Colon (tissue), 2 donors: Measurements from ENCODE around the gene DIPK1A.

Experiments
- FAIRE-seq: peaks from 2 replicates; lab custom pipeline; 2012; peaks lifted over from hg19 to GRCh38; lab: Jason Lieb, UNC
- donor health status: control.
- donor health status: control.

Gene DIPK1A

DNA sequence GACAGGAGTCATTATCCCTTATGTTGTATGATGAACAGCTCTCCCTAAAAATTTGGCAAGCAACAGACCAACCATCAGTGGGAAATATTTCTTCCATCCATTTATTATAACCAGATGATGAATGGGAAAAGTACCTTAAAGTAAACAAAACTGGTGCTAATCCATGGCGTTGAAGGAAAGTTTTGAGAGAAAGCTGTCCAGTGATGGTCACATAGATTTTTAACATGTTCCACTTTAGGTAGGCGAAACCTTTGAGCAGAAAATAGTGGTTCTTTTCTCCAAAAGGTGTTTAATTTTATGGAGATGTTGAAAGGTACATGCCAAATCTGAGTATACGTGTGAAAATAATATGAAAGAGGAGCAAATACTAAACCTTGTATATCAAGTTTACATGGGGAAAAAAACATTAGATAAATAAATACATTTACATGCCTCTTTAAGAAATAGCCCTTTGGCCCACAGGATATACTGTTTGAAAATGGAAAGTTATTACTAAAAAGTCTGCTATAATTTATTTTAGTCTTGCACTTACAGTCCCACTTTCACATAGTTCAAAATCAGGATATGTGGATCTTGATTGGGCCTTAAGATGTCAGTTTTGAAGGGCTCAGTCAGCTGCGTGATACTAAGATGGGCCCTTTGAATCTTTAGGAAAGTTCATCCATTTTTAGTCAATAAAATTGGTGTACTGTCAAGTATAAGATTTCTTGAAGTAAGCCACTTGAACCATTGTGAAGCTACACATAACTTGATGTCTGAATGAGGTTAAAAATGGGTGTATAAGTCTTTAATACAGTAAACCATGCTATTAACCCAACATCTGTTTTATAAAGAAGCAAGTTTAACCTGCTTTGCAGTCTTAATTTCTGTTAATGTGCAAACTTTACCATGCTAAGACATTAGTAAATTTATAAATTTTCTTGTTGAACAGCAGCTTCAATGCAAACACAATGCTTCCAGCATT lies 118.9 kb downstream of the DIPK1A start:
- FAIRE-seq: no peak

- FAIRE-seq: no peak
These were observed 120.7 kb downstream of the DIPK1A start for GRCh38 chr1:92840600-92840999.

- FAIRE-seq: no peak
These were observed 121.8 kb downstream of the DIPK1A start for GRCh38 chr1:92839442-92839841.

GRCh38 chr1:92838519-92838918 lies 122.7 kb downstream of the DIPK1A start:
- no peak for FAIRE-seq

GRCh38 chr1:92837062-92837461 lies 124.2 kb downstream of the DIPK1A start:
- FAIRE-seq: no peak

GRCh38 chr1:92834617-92835016 lies 126.6 kb downstream of the DIPK1A start:
- no peak for FAIRE-seq

DNA sequence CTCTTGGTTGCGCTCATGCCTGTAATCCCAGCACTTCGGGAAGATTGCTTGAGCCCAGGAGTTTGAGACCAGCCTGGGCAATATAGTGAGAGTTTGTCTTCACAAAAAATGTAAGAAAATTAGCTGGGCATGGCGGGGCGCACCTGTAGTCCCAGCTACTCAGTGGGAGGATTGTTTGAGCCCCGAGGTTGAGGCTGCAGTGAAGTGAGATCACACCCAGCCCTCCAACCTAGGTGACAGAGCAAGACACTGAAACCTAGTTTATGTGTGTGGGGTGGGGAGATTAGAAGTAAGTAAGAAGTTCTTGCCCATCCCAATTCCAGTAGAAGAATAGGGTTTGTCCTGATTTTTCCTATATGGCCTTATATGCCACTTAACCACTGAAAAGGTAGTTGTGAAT lies 127.4 kb downstream of the DIPK1A start:
- FAIRE-seq: no peak

DNA sequence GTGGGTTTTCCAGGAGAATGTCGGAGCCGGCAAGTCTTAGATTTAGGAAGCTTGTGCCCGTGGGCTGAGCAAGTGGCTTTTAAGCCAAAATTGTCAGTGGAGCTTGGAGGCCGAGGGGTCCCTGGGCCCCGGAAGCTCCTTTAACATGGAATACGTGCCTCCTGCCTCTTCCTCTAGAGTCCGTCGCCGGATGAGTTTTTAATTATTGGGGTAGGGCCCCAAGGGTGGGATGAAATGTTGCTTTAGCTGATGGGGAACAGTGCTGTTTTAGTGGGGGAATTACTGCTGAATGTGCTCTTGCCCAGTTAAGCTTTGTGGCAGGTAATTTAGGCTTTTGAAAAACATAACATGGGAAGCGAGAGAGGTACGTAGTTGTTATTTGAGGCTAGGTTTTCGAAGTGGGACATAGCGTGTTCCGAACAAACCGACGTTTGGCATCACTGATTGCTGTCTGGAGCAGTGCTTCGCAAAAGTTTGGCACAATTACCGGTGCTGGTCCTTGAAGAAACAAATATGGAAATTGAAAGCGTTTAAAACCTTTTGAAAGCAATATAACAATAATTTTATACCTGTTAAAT lies 128.6 kb downstream of the DIPK1A start:
- FAIRE-seq: no peak

DNA sequence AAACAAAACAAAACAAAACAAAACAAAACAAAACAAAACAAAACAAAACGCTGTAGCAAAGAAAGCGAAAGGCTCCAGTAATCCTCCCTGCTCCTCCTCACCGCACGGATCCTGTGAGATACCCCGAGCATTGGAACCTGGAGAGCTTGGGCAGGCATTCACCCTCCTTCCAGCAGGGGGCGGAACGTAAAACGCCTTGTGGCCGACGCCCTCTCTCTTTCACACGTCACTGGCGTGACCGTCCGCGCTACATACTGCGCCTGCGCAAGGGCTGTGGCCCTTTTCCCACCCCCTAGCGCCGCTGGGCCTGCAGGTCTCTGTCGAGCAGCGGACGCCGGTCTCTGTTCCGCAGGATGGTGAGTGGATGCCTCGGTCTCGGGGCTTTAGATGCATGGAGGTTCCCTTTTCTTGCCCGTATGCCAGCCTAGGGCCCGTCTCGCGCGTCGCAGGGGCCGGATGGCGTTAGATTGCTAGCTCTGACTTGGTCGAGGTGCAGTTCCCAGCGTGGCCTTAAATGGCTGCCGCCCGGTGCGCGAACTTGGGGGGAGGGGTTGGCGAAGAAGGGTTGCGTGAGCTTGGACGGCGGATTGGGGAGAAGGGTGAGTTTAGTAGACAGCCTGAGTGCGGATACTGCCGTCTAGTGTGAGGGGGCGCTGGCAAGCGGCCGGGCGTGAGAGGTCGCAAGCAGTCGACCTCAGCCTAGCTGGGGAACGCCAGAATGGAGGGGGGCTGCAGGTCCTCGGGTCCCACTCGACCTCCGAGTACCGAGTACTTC lies 129.3 kb downstream of the DIPK1A start, which contains the start of gene RPL5:
Gene RPL5, plus strand, starts transcription at position 279 of the 775 bp plus-strand sequence. Its CDS starts 75 bp downstream, at position 354.
- no peak for FAIRE-seq

DNA sequence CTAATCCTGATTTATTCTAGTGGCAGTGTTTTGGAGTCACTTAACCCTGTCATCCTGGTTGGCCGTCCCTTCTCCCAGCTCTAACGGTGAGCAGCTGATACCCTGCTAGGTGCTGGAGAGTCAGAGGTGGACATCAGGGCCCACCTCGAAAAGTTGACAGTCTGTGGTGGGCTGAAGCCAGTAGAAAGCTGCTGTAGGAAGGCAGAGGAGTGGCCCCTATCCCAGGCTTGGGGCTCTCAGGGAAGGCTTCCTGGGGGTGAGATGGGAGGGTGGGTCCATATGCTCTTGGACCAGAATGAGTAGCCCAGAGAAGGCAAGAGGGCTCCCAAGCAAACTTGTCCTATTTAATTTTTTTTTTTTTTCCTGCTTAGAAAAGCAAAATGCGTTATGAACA lies 129.9 kb downstream of the DIPK1A start:
- FAIRE-seq: no peak

GRCh38 chr1:92826792-92827191 lies 134.5 kb downstream of the DIPK1A start:
- no peak for FAIRE-seq

DNA sequence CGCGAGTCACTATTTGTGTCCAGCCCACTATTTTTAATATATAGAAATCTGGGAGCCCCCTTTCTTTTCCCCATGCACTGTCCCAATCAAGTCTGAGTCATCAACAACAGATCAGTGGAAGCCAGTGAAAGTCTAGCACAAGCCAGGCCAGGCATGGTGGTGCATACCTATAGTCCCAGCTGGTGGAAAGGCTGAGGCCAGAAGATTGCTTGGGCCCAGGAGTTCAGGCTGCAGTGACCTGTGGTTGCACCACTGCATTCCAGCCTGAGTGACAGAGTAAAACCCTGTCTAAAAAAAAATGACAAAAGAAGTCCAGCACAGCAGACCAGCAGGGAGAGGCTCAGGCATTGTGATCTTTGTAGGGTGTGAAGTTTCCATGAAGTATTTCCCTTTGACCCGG lies 138.4 kb downstream of the DIPK1A start:
- FAIRE-seq: no peak

DNA sequence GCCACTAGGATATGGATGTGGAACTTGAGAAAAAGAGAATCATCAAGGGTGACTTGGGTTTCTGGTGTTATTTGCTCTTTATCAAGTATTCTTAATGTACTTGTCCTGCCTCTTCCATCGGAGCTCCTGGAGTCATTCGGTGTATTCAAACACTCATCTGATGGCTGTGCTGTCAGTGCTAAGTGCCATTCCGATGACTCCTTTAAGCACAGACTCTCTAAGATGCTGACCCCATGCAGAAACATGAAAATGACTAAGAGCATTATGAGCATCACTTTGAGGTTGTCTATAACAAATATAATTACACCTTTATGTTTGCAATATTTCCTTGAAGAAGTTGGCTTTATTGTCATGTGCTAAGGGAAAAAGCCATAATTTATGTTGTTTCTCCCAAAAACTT lies 140.7 kb downstream of the DIPK1A start:
- FAIRE-seq: no peak

- no peak for FAIRE-seq
These were observed 141.2 kb downstream of the DIPK1A start for GRCh38 chr1:92820024-92820423.

DNA sequence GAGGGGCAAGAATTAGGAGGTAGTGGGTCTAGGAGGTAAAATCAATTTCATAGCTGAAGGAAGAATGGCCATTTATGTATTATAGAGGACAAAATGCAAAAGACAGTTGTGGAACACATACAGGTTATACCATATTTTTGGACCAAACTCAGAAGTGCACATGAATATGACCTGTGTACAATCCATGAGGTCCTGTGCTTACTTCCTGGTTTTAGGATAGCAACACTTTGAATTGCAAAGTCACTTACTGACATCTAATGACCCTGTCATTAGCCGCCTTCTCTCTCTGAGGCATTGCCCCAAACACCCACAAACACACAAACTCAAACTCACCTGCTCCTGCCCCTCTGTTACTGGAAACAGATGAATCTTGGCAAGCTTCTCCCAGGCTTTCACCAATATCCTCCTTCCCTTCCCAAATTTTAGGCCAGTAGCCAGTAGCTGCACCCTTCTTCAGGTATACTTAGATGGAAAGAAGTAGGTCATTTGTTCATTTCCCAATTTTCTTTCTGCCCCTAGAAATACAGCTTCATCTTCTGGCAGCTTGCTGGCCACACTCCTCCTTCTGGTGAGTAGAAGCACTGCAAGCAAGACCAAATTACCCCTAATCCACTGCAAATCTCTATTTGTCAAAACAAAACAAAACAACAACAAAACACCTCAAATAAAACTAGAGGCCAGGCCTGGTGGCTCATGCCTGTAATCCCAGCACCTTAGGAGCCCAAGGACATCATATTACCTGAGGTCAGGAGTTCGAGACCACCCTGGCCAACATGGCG lies 143.1 kb downstream of the DIPK1A start:
- no peak for FAIRE-seq

- no peak for FAIRE-seq
These were observed 144.0 kb downstream of the DIPK1A start for GRCh38 chr1:92817137-92817697.

DNA sequence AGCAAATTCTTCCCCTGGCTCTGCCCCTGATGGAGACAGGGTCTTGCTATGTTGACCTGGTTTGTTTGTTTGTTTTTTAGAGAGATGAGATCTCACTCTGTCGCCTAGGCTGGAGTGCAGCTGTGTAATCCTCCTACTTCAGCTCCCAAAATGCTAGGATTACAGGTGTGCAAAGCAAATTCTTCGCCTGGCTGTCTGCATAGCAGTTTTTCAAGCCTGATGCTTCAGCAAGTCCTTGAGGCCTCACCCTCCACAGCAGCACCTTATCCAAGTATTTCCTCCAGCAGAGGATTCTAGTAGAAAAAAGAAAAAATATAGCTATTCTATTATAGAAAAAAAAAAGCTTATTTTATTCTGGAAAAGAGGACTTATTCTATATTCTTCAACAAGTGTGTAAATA lies 144.5 kb downstream of the DIPK1A start:
- no peak for FAIRE-seq

DNA sequence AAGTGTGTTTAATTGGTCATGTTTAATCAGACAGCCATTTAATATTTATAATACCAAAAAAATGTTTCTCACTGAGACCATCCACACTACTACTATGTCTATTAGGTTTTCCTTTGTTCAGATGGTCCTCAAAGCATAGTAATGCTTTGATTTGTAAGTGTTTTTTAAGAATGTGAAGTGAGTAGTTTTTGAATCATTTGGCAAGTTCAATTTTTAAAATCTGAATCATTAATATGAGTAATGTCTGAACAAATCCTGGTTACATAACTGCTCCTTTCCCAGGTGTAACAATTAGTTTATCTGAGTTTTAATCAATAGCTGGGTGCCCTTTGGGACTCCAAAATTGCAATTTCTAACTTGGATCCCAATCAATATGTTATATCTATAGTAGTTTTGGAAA lies 152.9 kb downstream of the DIPK1A start:
- FAIRE-seq: no peak

GRCh38 chr1:92805216-92805615 lies 156.0 kb downstream of the DIPK1A start:
- FAIRE-seq: no peak

GRCh38 chr1:92804721-92805201 lies 156.5 kb downstream of the DIPK1A start:
- FAIRE-seq: peak; percentile 5

GRCh38 chr1:92803140-92803887 lies 157.9 kb downstream of the DIPK1A start:
- no peak for FAIRE-seq
